Neuronal stem cell (in vitro differentiated cells): ENCODE data around the gene HOXD10.

Experiments used
- DNase-seq: peaks from one replicate; pipeline ENCODE4 v3.0.0-alpha.2; 2013; ENCODE audit warnings: low spot score
- H2AFZ ChIP-seq: one replicate; pipeline ENCODE4 v1.6.1; 2013; ENCODE audit warnings: mild to moderate bottlenecking, low read length, inconsistent platforms
- H2AK5ac ChIP-seq: 2 replicates; pipeline ENCODE4 v1.6.1; 2013; ENCODE audit warnings: low read depth, mild to moderate bottlenecking, inconsistent platforms, low read length, moderate library complexity, mixed read lengths
- H2BK120ac ChIP-seq: 2 replicates; pipeline ENCODE4 v1.6.1; 2013; ENCODE audit warnings: low read depth, mild to moderate bottlenecking, inconsistent platforms, low read length, moderate library complexity, mixed read lengths
- H2BK12ac ChIP-seq: one replicate; pipeline ENCODE4 v1.6.1; 2013; ENCODE audit warnings: low read length, inconsistent platforms
- H2BK15ac ChIP-seq: 2 replicates; pipeline ENCODE4 v1.6.1; 2013; ENCODE audit warnings: mild to moderate bottlenecking, low read length, inconsistent platforms, mixed read lengths
- H2BK5ac ChIP-seq: one replicate; pipeline ENCODE4 v1.6.1; 2013; ENCODE audit warnings: inconsistent platforms, mild to moderate bottlenecking, low read length, moderate library complexity
- H3K14ac ChIP-seq: one replicate; pipeline ENCODE4 v1.6.1; 2013; ENCODE audit warnings: low read length, inconsistent platforms
- H3K18ac ChIP-seq: 2 replicates; pipeline ENCODE4 v1.6.1; 2013; ENCODE audit warnings: low read length, inconsistent platforms
- H3K23ac ChIP-seq: 2 replicates; pipeline ENCODE4 v1.6.1; 2013; ENCODE audit warnings: low read depth, mild to moderate bottlenecking, mixed read lengths, low read length, inconsistent platforms; ENCODE audit not compliant: poor library complexity
- H3K27ac ChIP-seq: replicated peaks from 3 replicates; pipeline ENCODE4 v1.5.1; 2013; ENCODE audit warnings: low read length, inconsistent platforms
- H3K27me3 ChIP-seq, 3 experiments: 2 replicates each; pipeline ENCODE4 v1.6.1; 2013; ENCODE audit warnings: low read length in 3 of 3, mild to moderate bottlenecking in 2 of 3, inconsistent platforms in 1 of 3, low read depth in 1 of 3, mixed read lengths in 1 of 3, moderate library complexity in 1 of 3; ENCODE audit not compliant: control insufficient read depth in 3 of 3, insufficient read depth in 3 of 3
- H3K36me3 ChIP-seq, 2 donors: replicated peaks in 1 of 2; 2 replicates each; pipeline ENCODE4 v1.6.1; 2013; ENCODE audit warnings: low read length in 2 of 2; ENCODE audit not compliant: control insufficient read depth in 2 of 2, insufficient read depth in 2 of 2
- H3K4ac ChIP-seq: 2 replicates; pipeline ENCODE4 v1.6.1; 2013; ENCODE audit warnings: inconsistent platforms, mild to moderate bottlenecking, low read length, moderate library complexity
- H3K4me1 ChIP-seq, 2 donors: 1 replicate in 1 of 2; 2 replicates in 1 of 2; pipeline ENCODE4 v1.6.1; 2013; ENCODE audit warnings: low read length in 2 of 2, low read depth in 1 of 2; ENCODE audit not compliant: control insufficient read depth in 2 of 2, insufficient read depth in 1 of 2
- H3K4me2 ChIP-seq: one replicate; pipeline ENCODE4 v1.6.1; 2013; ENCODE audit warnings: mild to moderate bottlenecking, low read length, inconsistent platforms; ENCODE audit not compliant: insufficient read depth, poor library complexity, severe bottlenecking
- H3K4me3 ChIP-seq, 2 donors: 2 replicates each; pipeline ENCODE4 v1.5.1; 2013; ENCODE audit warnings: low read length in 2 of 2, mild to moderate bottlenecking in 2 of 2, inconsistent platforms in 1 of 2, moderate library complexity in 1 of 2
- H3K79me1 ChIP-seq: one replicate; pipeline ENCODE4 v1.6.1; 2013; ENCODE audit warnings: low read depth, mild to moderate bottlenecking, inconsistent platforms, low read length, moderate library complexity
- H3K9ac ChIP-seq: one replicate; pipeline ENCODE4 v1.6.1; 2013; ENCODE audit warnings: mild to moderate bottlenecking, low read depth, low read length, inconsistent platforms; ENCODE audit not compliant: poor library complexity
- H3K9me3 ChIP-seq, 2 donors: replicated peaks in 1 of 2; 2 replicates each; pipeline versions ENCODE3 to v1.6.1; 2013; ENCODE audit warnings: low read length in 2 of 2, mild to moderate bottlenecking in 2 of 2, inconsistent platforms in 1 of 2, low read depth in 1 of 2, mixed read lengths in 1 of 2, moderate library complexity in 1 of 2; ENCODE audit not compliant: control insufficient read depth in 2 of 2, insufficient read depth in 1 of 2
- H4K8ac ChIP-seq: one replicate; pipeline ENCODE4 v1.6.1; 2013; ENCODE audit warnings: low read depth, mild to moderate bottlenecking, inconsistent platforms, low read length, moderate library complexity
- H4K91ac ChIP-seq: one replicate; pipeline ENCODE4 v1.6.1; 2013; ENCODE audit warnings: low read length, low read depth, mild to moderate bottlenecking, inconsistent platforms; ENCODE audit not compliant: poor library complexity
- WGBS, 2 donors: extraction: QIAGEN DNeasy Blood & Tissue Kit; methylation state at CpG; one replicate each; pipeline ENCODE4 v1.1.7; 2013; ENCODE audit warnings: missing lambda C conversion rate in 2 of 2, mixed read lengths in 1 of 2; ENCODE audit not compliant: insufficient read length in 2 of 2, insufficient replicate concordance in 1 of 2; ENCODE audit errors: extremely low coverage in 2 of 2; 5-methylcytosine and 5-hydroxymethylcytosine counted together

The HOXD10 gene

GRCh38 chr2:176165370-176166050 lies 48.9 kb downstream of the HOXD10 start:
- H3K4me1 ChIP-seq, result no peaks in the 10 kb centered on the region
- no peak overlapping the region for H3K23ac ChIP-seq
- no peak overlapping the region for H2BK12ac ChIP-seq
- no peak overlapping the region for H2BK5ac ChIP-seq
- no peaks in the 10 kb centered on the region for H3K36me3 ChIP-seq
- peak overlapping the region; percentile 3 for H3K9ac ChIP-seq
- H4K8ac ChIP-seq, result no peak overlapping the region
- no peak for DNase-seq
- peaks cover 51 to 98% (median 89%) of the 10 kb centered on the region in 3 experiments for H3K27me3 ChIP-seq
- no CpG with 5 or more reads among the region's 26 CpGs for WGBS, 2 donors
- no peaks in the 10 kb centered on the region for H3K79me1 ChIP-seq
- H3K9me3 ChIP-seq, result peaks cover 13 to 18% of the 10 kb centered on the region in 2 donors
- H3K4me3 ChIP-seq, result no peak overlapping the region
- no peak overlapping the region for H2BK15ac ChIP-seq
- peak overlapping the region; percentile 70 for H2AFZ ChIP-seq
- no peak overlapping the region for H3K4ac ChIP-seq
- H2BK120ac ChIP-seq, result no peak overlapping the region
- H4K91ac ChIP-seq, result no peak overlapping the region
- no peak overlapping the region for H3K18ac ChIP-seq
- no peak overlapping the region for H2AK5ac ChIP-seq
- H3K4me2 ChIP-seq, result no peak overlapping the region
- H3K14ac ChIP-seq, result no peak overlapping the region
- no peak overlapping the region for H3K27ac ChIP-seq

GRCh38 chr2:176166272-176166671 lies 49.7 kb downstream of the HOXD10 start:
- H3K36me3 ChIP-seq, result no peaks in the 10 kb centered on the region
- H3K9me3 ChIP-seq, result peaks cover 13 to 16% of the 10 kb centered on the region in 2 donors
- peaks cover 49 to 98% (median 89%) of the 10 kb centered on the region in 3 experiments for H3K27me3 ChIP-seq
- H2BK120ac ChIP-seq, result no peak overlapping the region
- no peak overlapping the region for H2BK15ac ChIP-seq
- no peak overlapping the region for H3K27ac ChIP-seq
- H3K4me1 ChIP-seq, result no peaks in the 10 kb centered on the region
- H2AFZ ChIP-seq, result no peak overlapping the region
- no peak overlapping the region for H3K18ac ChIP-seq
- H3K79me1 ChIP-seq, result no peaks in the 10 kb centered on the region
- no peak overlapping the region for H4K91ac ChIP-seq
- no peak overlapping the region for H2AK5ac ChIP-seq
- H3K23ac ChIP-seq, result no peak overlapping the region
- no peak overlapping the region for H2BK12ac ChIP-seq
- DNase-seq, result no peak
- no peak overlapping the region for H3K4ac ChIP-seq
- no peak overlapping the region for H2BK5ac ChIP-seq
- H3K4me3 ChIP-seq, result no peak overlapping the region
- H3K14ac ChIP-seq, result no peak overlapping the region
- H4K8ac ChIP-seq, result no peak overlapping the region
- no CpG with 5 or more reads among the region's 2 CpGs for WGBS, 2 donors
- H3K9ac ChIP-seq, result no peak overlapping the region
- no peak overlapping the region for H3K4me2 ChIP-seq

DNA sequence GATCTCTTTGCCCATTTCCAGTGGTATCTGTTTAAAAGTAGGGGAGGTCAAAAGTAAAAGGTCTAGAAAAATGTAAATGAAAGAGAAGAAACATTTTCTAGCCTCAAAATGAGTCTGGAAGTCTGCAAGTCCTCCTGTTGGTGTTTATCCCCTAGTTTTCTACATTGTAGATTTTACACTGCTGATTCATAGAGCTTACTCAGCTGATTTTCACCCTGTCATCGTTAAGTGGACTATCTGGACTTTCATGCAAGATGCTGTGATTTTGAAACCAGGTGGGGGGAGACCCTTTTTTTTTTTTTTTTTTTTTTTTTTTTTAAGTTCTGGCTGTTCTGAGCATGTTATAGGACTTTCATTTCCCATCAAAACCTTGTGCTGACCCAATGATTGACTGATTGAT lies 50.8 kb downstream of the HOXD10 start:
- Histone ChIP-seq H3K9me3 (peaks cover 12 to 13% of the 10 kb centered on the region in 2 donors), H2BK120ac (no peak overlapping the region), H3K4me2 (no peak overlapping the region), H3K27ac (no peak overlapping the region), H3K36me3 (no peaks in the 10 kb centered on the region), H2AK5ac (no peak overlapping the region), H4K91ac (no peak overlapping the region), H2AFZ (no peak overlapping the region), H3K9ac (no peak overlapping the region), H3K23ac (no peak overlapping the region), H4K8ac (no peak overlapping the region), H3K18ac (no peak overlapping the region), H2BK5ac (no peak overlapping the region), H3K4ac (no peak overlapping the region), H2BK15ac (no peak overlapping the region), H3K14ac (no peak overlapping the region), H3K27me3 (peaks cover 50 to 98% (median 89%) of the 10 kb centered on the region in 3 experiments), H3K4me1 (peaks cover 0 to 3% of the 10 kb centered on the region in 2 donors), H3K79me1 (no peaks in the 10 kb centered on the region), H3K4me3 (no peak overlapping the region), H2BK12ac (no peak overlapping the region)
- no CpG with 5 or more reads among the region's 1 CpG for WGBS, 2 donors
- DNase-seq, result no peak

DNA sequence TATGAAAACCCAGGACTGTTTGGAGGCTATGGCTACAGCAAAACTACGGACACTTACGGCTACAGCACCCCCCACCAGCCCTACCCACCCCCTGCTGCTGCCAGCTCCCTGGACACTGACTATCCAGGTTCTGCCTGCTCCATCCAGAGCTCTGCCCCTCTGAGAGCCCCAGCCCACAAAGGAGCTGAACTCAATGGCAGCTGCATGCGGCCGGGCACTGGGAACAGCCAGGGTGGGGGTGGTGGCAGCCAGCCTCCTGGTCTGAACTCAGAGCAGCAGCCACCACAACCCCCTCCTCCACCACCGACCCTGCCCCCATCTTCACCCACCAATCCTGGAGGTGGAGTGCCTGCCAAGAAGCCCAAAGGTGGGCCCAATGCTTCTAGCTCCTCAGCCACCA lies 52.6 kb downstream of the HOXD10 start:
- no peak overlapping the region for H3K4ac ChIP-seq
- H3K27me3 ChIP-seq, result peaks cover 43 to 98% (median 86%) of the 10 kb centered on the region in 3 experiments
- H2BK15ac ChIP-seq, result no peak overlapping the region
- no peak overlapping the region for H3K4me2 ChIP-seq
- H4K8ac ChIP-seq, result no peak overlapping the region
- H3K18ac ChIP-seq, result no peak overlapping the region
- no peak overlapping the region for H3K23ac ChIP-seq
- no peaks in the 10 kb centered on the region for H3K36me3 ChIP-seq
- no peak overlapping the region for H4K91ac ChIP-seq
- no peak for DNase-seq
- H2AFZ ChIP-seq, result no peak overlapping the region
- H3K14ac ChIP-seq, result no peak overlapping the region
- no peak overlapping the region for H2BK5ac ChIP-seq
- peaks cover 0 to 3% of the 10 kb centered on the region in 2 donors for H3K4me1 ChIP-seq
- no peak overlapping the region for H3K27ac ChIP-seq
- peaks cover 5 to 10% of the 10 kb centered on the region in 2 donors for H3K9me3 ChIP-seq
- H3K9ac ChIP-seq, result no peak overlapping the region
- H3K4me3 ChIP-seq, result no peak overlapping the region
- no peak overlapping the region for H2AK5ac ChIP-seq
- no peaks in the 10 kb centered on the region for H3K79me1 ChIP-seq
- no CpG with 5 or more reads among the region's 5 CpGs for WGBS, 2 donors
- no peak overlapping the region for H2BK120ac ChIP-seq
- H2BK12ac ChIP-seq, result no peak overlapping the region
